HG03108 (cell line): ENCODE measurements around the gene SEMA4C.

Source experiments
- ATAC-seq: cut with Tn5 transposase; IDR thresholded peaks from one replicate; pipeline ENCODE4 v1.9.1; 2021; ENCODE audit warnings: moderate library complexity; ENCODE audit not compliant: unreplicated experiment

The SEMA4C gene, protein sequence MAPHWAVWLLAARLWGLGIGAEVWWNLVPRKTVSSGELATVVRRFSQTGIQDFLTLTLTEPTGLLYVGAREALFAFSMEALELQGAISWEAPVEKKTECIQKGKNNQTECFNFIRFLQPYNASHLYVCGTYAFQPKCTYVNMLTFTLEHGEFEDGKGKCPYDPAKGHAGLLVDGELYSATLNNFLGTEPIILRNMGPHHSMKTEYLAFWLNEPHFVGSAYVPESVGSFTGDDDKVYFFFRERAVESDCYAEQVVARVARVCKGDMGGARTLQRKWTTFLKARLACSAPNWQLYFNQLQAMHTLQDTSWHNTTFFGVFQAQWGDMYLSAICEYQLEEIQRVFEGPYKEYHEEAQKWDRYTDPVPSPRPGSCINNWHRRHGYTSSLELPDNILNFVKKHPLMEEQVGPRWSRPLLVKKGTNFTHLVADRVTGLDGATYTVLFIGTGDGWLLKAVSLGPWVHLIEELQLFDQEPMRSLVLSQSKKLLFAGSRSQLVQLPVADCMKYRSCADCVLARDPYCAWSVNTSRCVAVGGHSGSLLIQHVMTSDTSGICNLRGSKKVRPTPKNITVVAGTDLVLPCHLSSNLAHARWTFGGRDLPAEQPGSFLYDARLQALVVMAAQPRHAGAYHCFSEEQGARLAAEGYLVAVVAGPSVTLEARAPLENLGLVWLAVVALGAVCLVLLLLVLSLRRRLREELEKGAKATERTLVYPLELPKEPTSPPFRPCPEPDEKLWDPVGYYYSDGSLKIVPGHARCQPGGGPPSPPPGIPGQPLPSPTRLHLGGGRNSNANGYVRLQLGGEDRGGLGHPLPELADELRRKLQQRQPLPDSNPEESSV

DNA sequence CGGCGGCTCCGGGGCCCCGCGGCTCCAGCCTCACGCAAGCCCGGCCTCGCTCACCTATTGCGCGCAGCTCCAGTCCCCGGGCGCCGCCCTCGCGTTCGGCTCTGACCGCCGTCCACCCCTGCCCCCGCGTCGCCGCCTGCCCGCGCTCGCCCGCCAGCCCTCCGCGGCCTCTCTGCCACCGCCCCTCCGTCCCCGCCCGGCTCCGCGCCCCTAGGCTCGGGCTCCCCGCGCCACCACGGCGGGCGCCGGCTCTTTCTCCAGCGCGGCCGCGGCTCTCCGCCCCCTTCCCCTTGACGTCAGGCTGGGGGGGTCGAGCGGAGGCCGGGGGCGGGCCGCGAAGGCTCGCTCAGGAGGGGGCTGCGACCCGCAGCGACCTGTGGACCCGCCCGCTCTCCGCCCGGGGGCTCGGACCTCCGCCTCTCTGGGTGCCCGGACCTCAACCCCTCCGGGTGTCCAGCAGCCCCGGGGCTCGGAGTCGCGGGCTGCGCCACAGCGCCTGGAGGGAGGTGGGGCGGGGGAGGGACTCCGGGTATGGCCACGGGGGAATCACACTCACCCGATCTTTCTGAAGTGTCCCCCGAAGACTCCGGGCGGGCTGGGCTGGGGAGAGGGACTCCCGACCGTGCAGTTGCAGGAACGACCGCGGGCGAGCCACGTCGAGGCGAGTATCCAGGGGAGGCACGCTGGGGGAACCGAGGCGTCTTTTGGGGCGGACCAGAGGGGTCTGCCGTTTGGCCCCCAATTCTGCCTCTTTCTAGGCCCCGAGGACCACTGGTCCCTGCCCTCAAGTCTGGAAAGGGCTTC lies at the start of gene SEMA4C:
Gene SEMA4C (minus strand): TSS at position 259 of the 804 bp plus-strand sequence. CDS start 2,194 bp downstream, outside the sequence.
- no peak for ATAC-seq

DNA sequence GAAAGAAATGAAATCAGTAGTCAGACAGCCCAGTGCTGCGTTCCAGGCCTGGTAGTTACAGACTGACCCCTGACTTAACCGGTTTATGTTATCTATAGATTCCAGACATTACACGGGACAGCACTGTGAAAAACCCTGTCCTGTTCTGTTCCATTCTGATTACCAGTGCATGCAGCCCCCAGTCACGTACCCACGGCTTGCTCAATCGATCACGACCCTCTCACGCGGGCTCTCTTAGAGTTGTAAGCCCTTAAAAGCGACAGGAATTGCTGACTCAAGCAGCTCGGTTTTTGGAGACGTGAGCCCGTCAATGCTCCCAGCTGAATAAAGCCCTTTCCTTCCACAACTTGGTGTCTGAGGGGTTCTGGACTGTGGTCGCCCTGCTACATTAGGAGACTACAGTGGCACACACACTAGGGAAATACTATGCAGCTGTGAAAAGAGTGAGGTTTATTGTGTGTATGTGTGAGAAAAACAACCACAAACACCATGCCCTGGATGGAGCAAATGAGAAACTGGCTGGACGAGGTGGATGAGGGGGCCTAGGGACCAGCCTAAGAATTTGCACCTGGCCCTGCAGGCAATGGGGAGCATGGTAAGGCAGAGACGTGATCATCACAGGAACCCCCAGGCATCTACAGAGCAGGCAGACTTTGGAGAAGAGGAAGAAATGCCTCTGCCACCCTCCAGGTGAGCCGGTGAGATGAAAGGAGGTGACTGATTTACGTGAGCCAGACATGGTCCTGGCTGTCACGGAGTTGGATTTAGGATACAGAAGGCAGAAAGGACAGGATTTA lies 49.1 kb upstream of the SEMA4C start:
- ATAC-seq = no peak

DNA sequence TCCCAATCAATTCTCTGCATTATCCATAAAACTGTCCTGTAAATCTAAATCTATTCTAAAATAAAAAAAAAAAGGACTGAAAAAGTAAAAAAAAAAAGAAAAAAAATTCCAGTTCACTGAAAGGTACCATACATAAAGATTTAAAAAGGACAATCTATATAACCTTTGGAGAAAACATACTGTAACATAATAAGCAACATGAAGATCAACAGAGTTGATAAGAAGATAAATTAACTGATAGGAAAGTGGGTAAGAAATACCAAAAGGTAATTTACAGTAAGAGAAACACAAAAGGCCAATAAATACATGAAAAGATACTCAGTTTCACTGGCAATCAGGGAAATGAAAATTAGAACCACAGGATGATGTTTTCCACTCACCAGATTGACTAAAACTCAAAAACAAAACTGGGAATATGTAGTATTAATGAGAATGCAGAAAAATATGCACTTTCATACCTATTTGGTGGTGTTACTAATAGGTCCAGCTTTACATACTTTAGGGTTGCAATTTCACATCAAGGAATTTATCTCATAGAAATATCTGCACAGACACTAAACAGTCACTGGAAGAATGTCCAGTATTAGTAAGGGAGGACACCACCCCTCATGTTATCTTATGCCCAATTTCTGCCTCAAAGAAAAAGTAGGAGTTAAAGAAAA lies 48.3 kb upstream of the SEMA4C start:
- no peak for ATAC-seq

DNA sequence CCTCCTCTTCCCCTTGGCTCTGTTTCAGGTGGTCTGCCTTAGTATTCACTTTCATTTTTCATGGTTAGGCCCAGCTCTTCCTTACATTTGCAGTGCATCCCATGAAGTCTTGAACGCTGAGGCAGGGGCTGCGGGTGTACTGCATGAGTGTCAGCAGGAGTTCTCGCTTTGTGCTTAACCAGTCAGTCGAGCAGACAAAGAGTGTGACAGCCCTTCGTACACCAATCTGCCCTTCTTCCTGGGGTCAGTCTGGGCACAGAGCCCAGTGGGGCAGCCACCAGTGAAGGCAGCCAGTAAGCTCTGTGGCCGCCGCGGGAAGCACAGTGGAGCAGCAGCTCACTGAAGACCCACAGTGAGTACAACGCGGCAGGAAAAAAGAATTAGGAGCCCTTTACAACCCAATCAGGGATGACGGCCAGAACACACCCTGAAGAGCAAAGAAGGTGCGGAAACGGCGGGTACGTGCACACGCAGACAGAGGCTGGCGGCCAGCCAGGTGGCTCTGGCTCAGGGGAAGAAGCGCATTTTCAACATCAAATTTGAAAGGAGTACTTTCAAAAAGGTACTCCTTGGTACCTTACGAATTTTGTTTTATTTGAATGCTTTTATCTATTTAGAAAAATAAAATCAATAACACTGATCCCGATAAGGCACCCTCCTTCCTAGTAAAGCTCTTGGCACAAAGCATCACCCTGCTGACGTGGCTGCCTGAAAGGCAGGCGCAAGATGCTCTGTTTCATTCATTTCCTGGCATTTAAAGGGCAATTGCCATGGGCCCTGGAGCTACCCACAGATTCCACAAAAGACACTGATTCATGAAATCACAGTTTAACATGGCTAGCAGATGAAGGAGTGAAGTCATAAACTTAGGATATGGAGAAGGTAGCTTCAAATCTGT lies 47.0 kb upstream of the SEMA4C start:
- no peak for ATAC-seq

DNA sequence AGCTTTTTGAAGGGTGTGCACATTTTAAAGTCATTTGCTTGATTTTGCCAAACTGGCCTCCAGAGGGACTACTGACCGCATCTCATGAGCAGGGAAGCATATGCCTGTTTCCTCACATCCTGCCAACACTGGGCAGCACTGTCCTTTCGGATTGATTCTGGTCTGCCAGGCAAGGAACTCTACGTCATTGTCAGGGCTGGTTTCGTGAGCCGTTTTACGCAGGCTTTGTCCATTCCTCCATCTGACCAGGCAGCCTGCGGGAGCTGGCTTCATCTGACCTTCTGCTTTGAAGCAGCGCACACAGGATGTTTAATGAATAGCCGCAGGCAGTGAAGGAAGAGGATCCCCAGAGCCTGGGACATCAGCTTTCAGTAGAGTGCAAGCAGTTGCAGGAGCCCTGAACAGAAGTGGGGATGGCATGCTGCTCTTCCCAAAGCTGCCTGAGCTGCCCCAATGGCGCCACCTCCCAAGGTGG lies 46.3 kb upstream of the SEMA4C start:
- ATAC-seq = no peak

DNA sequence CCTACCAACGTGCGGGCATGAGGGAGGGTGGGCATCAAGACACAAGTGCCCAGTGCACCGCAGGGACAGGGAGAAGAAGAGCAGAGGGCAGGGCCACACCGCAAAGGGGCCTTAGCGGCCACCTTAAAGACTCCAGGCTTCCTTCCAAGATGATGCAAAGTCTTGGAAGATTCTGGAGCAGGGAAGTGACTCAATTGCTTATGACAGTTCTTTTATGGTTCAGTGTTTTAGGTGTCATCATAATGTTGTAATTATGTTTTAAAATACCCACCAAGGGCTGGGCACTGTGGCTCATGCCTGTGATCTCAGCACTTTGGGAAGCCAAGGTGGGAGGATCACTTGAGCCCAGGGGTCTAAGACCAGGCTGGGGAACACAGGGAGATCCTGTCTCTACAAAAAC lies 44.5 kb upstream of the SEMA4C start:
- ATAC-seq = no peak

DNA sequence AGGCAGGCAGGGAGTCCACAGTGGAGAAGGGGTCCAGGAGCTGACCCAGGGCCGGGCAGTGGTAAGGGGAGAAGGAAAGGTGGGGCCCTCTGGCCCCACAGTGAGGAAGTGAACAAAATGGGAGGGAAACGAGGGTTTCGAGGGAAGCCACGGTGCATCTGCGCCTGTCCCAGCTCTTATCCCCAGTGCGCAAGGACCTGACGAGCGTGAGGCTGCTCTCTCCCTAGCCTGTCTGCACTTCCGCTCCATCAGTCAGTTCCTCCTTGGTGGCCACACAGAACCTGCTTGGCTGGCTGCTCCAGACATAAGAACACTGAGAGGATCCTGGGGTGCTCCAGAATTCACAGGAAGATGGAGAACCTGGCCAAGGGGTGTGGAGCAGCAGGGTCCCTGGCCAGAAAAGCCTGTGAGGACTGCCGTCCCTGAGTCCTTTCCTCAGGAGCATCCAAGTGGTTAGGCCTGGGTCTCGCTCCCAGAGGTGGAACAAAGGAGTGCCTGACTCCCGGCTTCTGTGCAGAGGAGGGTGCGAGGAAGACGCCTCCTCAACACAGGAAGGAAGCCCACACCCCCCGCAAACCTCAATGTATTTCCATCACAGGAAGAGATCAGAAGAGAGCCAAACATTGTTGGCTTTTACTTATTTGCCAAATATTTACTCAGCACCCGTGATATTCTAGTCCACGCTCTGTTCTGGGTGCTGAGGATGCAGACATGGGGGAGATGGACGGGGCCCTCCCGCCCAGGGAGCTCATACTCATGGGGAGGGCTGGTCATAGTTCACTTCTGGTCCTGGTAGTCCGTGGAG lies 43.7 kb upstream of the SEMA4C start:
- ATAC-seq = no peak

DNA sequence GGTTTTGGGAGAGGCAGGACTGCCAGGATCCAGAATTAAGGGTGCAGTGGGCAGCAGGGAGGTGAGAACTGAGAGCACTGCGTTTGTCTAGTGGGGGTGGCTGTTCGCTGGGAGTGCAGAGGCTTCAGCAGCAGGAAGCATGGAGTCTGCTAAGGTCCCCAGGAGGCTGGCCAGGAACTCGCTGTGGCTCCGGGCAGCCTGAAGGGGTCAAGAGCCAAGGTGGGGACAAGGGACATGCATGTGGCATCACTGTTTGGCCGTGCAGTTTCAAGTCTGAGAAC lies 43.2 kb upstream of the SEMA4C start:
- ATAC-seq = no peak

DNA sequence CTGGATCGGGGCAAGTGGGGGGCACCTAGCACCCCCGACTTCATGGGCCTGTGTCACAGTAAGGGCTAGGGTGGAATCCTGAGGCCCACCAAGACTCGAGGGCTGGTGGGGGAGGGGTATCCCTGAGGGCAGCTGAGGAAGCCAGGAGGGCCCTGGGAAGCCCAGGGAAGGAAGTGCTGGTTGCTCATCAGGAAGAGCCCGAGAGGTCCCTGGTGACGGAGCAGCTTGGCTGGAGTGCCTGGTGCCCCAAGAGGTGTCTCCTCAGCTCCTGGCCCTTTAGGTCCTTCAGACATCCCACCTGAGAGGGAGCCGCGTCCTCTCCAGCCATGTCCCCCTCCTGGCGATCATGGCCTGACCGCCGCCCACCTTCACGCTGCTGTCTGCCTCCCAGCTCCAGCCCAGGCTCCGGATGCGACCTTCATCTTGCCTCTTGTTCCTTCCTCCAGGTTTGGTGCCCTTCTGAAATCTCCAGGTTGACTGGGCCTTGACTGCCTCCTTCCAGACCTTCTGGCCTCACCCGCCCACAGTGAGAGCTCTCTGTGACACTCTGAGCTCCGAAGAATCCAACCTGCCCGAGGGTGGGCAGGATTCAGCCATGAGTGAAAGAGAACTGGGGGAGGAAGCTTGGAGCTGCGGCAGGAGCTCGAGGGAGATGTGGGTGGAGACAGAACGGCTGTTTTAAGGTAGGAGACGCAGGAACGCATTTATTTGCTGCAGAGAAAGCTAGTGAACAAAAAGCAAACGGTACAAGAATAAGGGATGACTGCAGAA lies 42.7 kb upstream of the SEMA4C start:
- ATAC-seq = no peak

DNA sequence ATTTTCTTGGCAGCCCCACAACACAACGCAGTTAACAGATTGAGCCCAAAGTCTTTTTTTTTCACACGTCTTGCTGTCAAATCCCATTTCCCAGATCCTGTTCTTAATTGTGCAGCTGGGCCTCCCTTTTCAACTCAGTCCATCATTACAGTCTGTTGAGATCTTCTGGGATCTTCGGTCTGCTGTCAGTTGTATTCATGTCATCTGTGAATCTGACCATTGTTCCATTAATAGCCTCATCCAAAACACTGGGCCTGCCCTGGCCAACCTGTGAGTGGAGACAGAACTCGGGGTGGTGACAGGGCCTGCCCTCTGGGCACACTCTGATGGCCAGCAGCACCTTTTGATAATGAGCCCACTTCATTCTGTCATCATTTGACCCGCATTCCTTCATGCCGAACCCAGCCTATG lies 39.7 kb upstream of the SEMA4C start:
- no peak for ATAC-seq

DNA sequence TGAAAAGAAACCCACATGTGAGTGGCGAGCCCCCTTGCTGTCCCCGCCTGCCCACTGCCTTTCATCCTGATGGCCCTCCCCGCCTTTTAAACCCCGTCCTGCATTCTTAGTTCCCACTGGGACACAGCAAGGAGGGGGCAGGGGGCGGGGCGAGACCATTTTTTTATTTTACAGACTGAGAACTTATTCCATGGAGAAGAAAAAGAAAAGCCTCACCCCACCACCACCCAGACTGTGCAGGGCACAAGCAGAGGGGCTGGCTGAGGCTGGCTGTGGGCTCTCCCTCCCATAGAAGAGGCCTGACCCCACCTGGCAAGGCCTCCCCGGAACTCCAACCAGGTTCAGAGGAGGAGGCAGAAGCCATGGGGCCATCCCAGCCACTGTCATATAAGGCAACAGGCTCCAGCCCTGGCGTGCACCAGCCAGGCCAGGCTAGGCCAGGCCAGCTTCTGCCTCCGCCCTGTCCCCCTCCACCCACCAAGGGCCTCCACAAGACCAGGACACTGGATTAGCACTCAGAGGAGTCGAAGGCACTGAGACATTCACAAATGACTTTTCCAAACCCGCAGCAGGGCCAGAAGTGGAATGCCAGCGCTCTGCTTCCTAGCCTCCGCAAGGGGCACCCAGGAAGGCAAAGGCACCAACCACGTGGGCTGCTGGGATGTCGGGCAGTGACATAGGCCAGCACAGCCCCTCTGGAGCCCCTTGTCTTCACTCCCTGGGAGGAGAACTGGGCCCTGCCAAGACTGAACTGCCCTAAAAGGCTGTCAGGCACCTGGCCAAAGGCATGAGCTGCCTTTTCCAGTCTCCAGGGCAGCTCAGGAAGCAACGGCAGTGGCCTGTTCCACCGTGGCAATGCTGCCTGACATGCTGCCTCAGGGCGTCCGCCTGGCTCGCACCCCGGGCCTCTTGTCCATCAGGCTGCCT lies 37.5 kb upstream of the SEMA4C start:
- no peak for ATAC-seq

DNA sequence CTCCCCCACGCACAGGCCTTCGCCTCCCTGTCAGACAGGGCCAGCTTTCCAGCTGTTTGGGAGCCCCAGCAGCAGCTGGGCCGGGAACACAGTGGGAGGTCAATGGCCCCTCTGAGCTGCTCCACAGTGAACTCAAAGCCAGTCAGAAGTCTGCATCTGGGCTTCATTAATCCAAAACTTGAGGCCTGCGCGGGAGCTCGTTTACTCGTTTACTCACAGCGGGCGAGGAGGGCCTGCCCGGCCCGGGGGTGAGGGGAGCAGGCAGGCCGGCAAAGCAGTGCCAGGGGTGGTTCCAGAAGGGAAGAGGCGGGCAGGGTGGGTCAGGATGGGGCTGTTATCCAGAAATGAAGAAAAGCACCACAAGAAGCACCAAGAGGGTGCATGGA lies 36.8 kb upstream of the SEMA4C start:
- no peak for ATAC-seq

DNA sequence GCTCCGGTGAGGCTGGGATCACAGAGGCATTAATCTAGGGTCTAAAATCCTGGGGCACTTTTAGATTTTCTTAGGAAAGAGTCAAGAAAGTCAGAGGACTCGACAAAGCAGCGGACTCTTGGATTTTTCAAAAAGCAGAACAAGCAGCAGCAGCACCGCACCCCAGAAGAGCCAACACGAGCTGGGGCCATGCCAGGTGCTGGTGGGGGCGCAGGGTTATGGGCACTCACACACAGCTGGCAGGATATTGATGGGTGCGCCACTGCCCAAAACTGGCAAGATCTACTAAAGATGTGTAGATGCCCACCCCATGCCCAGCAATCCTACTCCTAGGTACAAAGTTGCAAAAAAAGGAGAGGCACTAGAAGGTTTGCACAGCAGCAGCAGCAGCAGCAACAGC lies 33.9 kb upstream of the SEMA4C start:
- no peak for ATAC-seq

DNA sequence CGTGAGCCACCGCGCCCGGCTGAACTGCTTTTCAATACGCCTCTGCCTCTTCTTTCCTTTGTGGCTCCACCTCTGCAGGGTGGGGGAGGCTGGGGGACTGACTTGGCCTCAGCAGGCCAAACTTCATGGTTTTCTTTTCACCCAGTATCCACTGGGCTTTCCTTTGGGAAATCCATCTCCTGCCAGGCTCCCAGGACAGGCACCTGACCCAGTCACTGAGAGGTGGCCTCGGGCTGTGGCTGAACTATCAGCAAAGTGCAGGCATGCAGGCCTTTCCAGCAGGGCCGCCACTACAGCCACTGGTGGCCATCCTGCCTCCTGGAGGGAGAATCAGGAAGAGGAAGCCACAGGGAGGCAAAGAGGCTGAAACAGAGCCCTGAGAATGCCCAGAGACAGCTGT lies 33.4 kb upstream of the SEMA4C start:
- ATAC-seq = no peak

DNA sequence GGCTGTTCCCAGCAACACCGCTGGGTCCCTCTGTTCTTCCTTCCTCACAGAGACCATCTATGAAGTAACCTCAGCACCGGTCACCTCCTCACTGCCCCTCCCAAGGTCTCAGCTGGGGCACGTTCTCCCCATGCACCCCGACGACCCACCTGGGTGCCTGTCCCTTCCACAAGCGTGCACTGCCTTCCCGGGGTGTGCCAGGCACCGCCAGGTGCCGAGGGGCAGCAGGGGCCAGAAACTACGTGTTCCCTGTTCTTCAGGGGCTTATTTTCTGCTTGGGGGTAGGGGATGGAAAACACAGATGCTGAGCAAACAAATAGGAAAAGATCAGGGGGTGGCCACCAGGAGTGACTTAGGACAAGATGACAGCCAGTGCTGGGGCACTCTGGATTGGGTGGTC lies 30.4 kb upstream of the SEMA4C start:
- ATAC-seq = no peak

DNA sequence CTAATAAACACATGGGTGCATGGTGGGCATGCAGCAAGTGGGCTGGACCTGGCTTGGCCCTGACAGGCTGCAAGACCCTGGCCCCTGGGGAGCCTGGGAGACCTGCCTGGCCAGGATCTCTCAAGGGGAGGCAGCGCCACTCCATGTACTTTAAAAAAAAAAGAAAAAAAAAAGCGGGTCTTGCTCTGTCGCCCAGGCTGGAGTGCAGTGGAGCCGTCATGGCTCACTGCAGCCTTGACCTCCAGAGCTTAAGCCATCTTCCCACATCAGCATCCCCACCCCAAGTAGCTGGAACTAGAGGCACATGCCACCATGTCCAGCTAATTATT lies 29.5 kb upstream of the SEMA4C start:
- ATAC-seq = no peak
